ENCODE measurements around the gene MYLK4.

The MYLK4 gene

DNA sequence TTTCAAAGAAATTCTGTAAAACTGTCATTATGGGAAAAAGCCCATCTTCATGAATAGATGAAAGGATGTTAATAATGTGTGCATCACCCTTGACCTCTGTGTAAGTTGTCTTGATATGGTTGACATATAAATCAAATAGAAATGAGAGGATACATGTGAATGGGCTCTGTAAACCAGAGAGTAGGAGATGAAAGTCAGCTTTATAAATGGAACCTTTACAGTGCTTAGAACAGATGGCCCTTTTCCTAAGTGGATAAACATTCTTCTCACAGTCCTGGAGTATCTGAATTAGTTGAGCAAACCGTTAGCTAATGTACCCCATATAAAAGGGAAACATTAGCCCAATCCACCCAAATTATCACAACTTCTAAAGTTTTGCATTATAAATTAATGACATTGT is 57.5 kb downstream of the MYLK4 start:
- no peak for DNase-seq

DNA sequence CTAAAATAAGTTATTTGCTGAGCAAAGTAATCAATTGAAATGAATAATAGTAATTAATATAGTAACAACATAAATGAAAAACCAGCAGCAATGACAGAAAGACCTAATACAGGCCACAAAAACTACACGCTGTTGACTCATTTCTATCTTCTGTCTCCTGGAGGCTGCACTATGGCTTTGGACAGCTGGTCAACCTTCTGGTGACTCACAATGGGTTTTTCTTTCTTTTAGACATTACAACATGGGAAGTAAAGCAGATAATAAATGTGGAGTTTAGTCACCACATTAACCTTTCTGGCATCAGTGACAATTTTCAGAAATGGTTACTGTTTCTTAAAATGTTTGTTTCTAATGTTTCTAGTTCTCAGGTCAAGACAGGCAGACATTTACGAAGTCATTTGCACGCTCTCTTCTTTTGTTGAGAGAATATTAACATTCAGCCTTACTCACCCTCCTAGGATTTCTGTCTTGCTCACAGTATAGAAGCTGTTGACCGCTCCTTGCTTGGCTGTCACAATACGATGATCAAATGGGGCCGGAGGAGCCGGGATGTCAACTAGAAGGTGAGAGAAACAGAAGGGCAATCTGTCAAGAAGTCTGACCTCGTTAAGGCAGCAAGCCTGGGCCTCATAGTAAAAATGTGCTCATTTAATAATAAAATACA is 62.2 kb downstream of the MYLK4 start:
- DNase-seq: no peak

DNA sequence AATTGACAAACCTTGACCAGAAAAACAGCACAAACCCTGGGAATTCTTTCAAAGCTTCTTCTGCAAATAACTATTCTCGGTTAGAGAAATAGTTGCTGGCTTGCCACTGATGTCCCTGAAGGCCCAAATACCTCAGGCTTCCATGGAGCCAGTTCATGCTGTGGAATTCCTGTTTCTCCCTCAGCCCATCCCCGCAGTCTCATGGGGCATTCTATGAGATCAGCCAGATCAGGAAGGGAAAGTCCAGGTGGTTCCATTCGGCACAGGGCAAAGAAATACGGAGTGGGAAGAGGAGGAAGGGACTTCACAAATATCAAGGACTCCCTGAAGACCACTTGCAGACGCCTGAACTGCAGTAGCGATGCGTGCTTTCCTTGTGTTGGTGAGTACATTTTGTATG is 63.3 kb downstream of the MYLK4 start:
- no peak for DNase-seq

DNA sequence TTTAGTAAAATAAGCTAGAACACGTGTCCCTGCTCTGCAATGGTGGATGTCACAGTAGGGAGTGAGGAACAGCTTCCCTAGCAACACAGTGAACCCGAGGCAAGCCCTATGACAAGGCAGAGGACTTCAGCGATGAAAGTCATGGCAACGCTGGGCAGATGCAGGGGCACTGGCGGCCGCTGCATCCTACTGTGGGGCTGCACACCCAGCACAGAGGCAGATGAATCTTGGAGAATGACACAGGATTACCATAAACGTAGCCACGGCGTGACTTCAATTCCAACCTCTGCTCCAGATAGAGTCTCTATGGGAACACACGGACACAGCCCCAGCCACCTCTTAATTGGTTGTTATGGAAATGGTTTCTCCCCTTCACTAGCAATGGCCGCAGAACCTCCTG is 64.2 kb downstream of the MYLK4 start:
- no peak for DNase-seq

DNA sequence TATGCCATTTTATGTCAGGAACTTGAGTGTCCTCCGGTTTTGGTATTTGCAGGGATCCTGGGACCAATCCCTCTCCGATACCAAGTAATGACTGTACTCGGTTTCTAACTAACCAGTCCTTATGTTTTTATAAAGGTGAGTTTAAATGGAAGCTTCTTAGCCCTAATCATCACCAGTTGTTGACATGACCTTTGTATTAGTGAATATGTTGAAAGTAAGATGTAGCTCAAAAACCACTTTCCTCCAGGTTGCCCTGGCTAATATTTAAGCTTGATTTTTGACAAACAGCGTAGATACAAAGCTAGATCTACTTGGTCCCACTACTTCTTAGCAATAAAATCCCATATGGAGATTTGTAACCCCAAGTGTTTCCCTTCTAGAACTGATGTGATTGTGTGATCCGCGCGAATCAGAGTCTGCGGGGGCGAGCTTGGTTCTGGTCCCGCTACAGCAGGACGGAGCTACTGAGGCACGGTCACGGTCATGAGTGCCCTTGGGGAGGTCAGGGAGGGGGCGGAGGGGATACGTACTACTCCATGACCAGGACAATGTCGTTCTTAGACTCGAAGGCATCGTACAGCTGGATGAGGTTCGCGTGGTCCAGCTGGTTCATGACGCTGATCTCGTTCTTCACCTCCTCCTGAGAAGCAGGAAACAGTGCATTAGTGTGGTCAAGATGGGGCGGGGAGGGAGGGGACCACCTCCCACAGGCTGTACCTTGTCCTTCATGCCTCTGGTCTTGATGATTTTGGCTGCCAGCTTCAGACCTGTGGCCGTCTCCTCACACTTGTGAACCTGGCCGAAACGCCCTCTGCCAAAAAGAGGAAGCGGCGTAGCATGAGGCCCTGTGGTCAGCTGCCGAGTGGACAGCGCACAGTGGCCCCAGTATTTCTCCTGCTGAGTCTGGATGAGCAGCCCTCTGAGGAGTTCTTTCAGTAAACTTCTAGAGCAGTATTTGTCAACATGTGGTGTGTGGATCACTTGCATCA is 65.7 kb downstream of the MYLK4 start:
- DNase-seq: no peak

DNA sequence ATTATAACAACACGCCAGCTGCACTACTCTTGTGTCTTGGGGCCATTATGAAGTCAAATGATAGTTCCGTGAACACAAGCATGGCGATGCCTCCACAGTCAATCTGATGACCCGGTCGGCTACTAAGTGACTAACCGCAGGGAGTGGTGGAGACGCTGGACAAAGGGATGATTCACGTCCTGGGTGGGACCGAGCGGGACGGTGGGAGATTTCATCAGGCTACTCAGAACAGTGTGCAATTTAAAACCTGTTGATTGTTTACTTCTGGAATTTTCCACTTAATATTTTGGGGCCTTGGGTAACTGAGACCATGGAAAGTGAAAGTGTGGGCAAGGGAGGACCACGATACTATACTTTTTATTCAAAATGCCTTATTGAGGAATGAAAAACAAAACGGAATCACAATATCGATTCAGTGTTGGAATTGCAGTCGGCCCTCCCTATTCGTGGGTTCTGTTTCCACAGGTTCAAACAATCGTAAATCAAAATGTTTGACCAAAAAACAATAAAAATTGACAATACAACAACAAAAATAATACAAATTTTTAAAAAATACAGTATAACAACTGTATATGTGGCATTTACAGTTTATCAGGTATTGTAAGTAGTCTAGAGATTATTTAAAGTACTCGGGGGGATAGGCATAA is 66.5 kb downstream of the MYLK4 start:
- DNase-seq: no peak

DNA sequence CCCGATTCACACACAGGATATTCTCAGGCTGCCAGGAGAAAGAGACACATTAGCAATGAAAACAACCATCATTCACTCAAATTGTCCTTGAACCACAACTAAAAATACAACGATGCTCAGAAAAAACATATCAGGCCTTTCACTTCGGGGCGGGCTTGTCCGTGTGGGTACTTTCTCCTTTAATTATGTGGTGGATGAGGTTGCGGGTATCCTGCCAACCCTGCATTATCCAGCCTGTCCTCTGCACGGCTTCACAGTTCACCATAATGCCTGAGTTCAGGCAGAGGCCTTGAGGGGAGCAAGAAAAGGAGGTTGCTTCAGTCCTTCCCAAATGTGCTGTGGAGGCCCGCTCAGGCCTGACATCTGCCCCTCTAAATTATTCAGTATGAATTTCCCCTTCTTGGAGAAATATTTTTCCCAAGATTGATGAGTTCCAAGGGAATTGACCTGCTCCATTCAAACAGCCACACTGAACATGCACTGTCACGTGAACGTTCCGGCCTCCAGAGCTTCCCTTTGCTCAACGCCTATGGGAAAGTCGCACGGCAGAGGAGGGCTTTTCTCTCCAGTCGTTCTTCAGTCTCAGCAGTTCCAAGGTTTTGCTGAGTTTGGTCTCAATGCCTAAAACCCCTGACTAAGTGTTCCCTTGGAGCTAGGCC is 70.3 kb downstream of the MYLK4 start:
- no peak for DNase-seq

DNA sequence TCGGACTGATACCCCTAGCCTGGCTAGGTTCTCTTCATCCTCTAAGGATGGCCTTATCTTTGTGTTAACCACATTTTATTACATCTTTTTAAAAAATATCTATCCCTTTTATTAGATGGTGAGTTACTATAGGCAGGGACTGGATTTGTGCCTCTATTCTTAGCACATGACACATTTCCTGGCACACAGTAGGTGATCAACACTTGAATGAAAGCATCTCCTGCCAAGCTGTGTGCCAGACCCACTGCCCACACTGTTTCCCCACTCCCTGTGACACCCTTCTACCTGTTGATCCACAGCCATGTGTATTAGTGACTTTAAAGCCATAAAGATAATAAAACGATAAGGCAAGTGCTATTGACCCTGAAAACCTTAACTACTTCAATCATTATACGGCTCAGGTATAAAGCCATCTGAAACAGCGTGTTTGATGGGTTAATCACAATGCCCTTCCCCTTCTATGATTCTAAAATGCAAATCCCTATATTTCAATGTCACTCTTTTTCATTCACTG is 73.6 kb downstream of the MYLK4 start:
- DNase-seq: no peak

DNA sequence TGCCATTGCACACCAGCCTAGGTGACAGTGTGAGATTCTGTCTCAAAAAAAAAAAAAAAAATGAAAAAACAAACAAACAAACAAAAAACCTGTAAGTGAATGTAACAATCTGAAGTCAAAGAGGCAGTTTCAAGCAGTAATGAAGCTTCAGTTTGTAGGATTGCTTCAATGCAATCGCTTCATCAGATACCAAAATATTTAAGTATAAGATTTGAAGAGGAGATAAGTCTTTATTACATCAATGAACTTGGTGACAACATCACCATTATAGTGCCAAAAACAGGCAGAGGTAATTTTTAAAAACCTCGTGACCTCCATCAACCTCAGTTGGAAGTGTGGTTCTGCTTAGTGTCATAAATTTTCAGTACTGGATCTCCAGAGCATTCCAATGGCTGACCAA is 74.7 kb downstream of the MYLK4 start:
- no peak for DNase-seq

DNA sequence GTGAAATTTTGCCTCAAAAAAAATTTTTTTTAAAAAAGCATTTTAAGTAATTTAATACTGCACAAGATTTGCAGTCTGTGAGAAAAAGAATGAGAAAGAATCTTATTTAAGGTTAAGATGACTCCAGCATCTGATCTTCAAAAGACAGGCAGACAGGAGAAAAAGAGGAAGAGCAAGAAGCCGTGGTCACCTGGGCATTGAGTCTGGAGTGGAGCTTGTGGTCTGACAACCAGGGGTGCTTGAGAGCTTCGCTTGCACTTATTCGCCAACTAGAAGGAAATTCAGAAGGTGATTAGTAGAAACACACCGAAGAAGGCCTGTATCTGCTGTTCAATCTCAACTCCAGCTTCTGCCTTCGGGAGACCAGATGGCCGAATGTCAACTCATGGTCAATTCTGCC is 75.9 kb downstream of the MYLK4 start:
- DNase-seq: peak; percentile 44

DNA sequence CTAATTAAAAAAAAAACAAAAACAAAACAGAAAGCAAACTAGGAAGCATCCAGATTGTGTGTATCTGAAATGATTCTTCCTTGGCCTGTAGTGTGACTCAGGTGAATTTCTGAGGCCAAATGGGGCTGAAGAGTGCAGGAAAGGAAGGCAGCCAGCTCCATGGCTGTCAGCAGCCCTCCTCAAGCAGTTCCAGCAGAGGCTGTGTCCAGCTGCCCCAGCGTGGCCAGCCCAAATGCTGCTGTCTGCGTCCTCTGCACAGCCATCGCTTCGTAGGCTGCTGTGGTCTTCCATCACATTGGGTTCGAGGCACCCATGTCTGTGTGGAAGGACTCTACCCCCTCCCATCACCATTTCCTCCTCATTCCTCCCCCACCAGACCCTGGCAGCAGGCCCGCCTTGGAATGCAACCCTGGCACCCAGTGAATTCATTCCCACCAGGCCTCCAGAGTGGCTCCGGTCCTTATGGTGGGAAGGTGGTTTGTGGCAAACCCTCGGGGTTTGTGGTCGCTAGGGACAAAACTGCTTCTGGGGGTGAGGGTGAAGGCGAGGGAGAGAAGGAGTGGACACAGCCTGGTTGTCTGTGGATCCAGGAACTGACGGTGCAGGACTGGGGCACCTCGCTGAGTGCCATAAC is 81.5 kb downstream of the MYLK4 start:
- DNase-seq: no peak

DNA sequence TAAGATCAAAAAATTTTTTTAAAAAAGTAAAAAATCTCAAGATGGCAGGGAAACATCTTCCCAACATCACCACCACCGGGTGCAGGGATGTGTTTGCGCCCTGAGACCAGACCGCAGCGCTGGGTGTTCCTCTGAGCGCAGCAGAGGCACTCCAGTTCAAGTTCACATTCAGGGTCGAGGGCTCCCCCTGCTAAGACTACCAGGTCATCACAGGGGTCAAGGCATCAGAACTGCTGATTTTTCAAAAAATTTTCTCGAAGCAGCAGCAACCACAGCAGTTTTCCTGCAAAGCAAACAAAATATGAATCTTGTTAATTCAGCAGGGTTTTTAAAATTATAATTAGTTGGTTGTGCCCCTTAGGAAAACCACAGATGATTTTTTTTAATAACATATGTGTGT is 83.1 kb downstream of the MYLK4 start:
- no peak for DNase-seq

DNA sequence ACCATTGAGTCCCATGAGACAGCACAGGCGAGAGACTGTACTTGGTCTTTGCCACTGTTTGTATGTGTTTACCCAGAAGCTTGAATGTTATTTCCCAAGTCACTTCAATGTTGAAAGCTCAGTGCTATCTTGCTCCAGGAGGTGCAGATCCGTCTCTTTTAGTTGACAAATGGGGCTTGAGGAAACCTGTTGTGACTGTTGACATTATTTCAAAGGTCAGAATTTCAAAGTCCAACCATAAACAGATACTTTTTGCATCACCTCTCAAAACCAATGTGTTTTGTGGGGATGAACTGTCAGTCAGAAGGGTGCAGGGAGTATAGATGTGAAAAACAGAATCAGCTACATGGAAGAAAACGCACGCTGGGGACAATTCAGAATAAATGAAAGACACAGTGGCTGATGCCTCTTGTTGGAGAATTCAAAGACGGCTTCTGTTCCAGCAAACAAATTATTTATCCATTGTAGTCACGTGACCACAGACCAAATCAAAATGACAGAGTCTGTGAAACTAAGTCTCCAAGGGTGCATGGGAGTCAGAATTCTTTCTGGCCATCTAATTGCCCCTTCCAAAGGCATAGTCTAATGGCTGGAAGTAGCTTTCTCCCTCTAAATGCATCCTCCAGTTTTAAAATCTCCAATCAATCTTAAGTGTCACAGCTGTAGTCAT is 83.7 kb downstream of the MYLK4 start:
- no peak for DNase-seq

DNA sequence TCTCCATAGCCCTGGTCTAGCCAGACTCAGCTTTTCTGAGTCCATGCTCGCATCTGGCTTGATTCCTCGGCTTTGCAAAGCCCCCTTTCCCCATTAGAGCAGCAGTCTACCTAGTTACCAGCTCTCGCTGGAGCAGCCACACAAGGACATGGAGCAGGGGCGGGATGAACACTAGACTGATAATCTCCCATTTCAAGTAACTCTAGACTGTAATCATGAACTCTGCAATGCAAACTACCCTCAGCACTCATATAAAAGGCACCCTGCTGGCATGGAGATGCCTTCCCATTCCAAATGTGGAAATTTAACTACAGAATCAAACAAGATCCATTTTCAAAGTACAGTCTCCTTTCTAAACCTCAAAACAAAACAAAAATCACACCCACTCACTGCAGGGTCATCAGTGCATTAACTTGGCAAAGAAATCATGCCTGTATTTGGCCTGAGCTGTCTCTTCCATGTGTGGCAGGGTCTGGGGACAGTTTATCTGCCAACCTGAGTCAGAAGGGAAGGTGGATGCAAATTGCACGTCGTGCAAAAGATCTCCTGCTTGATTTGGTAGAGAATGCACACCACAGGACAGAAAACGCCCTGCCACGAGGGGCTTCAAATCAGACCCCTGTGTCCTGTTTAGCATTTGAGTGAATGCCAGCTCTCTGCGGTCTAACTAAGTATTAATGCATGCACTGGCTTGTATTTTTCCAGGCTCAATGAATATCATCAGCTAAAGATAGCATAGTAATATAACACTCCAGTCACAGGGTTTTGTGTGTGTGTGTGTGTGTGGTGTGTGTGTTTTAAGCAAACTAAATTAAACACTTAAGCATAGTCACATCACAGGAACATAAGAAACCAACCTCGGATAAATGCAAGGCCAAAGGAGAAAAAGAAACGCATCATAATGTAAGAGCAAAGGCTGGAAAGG is 85.3 kb downstream of the MYLK4 start:
- DNase-seq: no peak

DNA sequence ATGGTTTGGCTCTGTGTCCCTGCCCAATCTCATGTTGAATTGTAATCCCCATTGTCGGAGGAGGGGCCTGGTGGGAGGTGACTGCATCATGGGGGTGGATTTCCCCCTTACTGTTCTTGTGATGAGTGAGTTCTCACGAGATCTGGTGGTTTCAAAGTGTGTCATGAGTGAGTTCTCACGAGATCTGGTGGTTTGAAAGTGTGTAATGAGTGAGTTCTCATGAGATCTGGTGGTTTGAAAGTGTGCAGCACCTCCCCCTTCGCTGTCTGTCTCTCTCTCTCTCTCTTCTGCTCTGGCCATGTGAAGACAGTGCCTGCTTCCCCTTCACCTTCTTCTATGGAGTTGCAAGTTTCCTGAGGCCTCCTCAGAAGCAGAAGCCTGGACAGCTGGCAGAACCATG is 87.6 kb downstream of the MYLK4 start:
- DNase-seq: no peak

DNA sequence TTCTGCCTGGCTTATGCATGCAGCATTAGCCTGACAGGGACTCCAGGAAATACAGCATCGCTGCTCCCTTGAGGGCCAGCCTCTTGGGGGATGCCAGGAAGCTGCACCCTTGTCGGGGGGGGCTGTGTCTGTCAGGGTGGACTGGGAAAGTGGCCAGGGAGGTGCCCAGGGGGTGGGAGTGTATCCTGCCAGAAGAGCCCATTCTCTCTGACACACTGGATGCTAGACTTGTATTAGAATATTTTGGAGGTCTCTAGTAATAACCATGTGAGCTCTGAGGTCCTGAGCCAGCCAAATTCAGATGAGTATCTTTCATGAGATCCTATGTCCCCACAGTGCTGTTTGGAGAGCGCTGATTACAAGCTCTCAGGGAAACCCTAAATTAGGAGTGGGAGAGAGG is 89.1 kb downstream of the MYLK4 start:
- no peak for DNase-seq

DNA sequence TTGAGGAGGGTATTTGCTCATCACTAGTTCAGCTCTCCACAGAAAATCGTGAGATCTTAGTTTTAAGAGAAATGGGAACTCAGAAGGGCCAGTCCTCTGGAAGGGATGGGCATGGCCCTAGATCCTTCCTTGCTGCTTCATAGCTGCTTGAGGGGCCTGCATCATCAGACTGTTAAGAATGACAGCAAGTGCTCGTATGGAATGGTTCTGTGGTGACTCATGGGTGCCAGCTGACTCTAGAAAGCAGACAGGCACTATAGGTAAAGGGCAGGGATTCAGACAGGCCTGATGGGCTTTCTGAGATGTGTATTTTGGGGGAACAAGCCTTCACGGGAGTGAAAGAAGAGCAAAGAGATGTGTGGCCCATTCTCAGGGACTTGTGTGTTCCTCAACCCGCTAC is 90.8 kb downstream of the MYLK4 start:
- DNase-seq: no peak

DNA sequence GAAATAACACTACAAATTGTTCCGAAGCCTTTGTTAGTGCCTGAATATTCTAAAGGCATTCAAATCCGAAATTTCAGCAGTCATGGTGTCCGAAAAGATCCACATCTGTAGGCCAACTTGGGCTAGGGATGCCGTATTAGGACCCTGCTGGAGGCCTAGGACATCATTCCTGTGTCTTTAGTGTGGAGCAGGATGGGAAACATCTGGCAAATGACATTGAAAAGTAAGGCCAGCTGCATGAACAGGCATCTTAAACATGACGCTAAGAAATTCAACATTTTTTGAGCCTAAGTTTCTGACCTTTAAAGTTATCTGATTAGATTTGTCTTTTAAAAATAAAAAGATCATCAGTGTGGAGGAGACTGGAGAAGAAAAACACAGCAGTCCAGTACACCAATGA is 91.3 kb downstream of the MYLK4 start:
- DNase-seq: no peak

DNA sequence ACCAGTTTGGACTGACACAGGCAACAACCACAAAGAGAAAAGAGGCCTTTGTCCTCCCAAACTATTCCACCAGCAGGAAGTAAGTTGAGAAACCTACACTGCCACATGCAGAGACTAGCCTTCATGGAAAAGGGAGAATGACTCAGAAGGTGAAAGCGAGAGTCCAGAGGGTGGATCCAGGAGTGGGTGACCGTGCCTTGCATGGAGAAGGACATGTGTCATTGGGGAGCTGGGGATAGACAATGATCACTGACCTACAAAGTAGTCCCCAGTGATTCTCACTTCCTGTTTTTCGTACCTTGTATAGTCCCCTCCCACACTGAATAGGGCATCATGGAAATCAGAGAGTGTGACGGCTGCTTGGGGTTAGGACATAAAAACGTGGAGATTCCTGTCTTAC is 91.9 kb downstream of the MYLK4 start:
- no peak for DNase-seq

DNA sequence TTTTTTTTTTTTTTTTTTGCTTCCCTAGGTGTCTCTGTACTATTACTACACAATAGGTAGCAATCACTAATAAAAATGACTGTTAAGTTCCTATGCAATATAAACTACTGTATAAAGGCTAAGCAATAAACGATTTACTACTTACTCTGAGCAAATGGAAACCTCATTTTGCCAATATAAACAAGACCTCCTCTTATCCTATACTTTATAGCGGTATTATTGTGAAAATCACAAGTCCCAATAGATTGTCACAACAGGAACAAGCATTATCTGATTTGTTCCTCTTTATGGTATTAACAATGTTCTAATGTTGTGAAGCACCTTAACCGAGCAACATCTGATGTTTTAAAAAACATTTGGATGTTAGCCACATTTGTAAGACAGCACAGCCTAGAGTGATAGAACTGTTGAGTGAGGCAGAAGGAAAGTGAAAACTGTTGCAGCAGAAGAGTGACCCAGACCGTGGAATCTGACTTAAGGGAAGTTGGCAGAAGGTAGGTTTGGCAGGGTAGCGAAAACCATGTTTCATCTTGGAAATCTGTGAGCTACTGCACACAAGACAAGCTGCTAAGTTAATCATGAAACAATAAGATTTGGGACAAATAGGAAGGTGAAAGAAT is 94.2 kb downstream of the MYLK4 start:
- no peak for DNase-seq
